ENCODE measurements around the gene ALAS1. TPM values are rescaled to one million over a fixed set of nuclear protein-coding genes. Genes with fewer than 3 reads are reported as not detected.
A peak's percentile ranks its signal among the peaks of the same experiment; 100 is the strongest.

ALAS1 gene
- total and polyA plus RNA-seq, 2 of the 13 experiments (the other 11 are each of a cell fraction or from before 2014, with no cell fraction given), result 36.0 to 43.2 TPM

GRCh38 chr3:52220380-52221026 lies 22.5 kb downstream of the ALAS1 start (continued):
- TF ChIP-seq, protein P1, sequence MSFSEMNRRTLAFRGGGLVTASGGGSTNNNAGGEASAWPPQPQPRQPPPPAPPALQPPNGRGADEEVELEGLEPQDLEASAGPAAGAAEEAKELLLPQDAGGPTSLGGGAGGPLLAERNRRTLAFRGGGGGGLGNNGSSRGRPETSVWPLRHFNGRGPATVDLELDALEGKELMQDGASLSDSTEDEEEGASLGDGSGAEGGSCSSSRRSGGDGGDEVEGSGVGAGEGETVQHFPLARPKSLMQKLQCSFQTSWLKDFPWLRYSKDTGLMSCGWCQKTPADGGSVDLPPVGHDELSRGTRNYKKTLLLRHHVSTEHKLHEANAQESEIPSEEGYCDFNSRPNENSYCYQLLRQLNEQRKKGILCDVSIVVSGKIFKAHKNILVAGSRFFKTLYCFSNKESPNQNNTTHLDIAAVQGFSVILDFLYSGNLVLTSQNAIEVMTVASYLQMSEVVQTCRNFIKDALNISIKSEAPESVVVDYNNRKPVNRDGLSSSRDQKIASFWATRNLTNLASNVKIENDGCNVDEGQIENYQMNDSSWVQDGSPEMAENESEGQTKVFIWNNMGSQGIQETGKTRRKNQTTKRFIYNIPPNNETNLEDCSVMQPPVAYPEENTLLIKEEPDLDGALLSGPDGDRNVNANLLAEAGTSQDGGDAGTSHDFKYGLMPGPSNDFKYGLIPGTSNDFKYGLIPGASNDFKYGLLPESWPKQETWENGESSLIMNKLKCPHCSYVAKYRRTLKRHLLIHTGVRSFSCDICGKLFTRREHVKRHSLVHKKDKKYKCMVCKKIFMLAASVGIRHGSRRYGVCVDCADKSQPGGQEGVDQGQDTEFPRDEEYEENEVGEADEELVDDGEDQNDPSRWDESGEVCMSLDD (CRISPR knock-in tag; IDR thresholded peaks at IDR 0.05; ENCODE audit: borderline replicate concordance), result no peak
- no peak for TF ChIP-seq CREBL2 (CRISPR knock-in tag; IDR thresholded peaks at IDR 0.05; ENCODE audit: borderline replicate concordance)
- TF ChIP-seq ERF (CRISPR knock-in tag; IDR thresholded peaks at IDR 0.05), result 0 out of 2 replicates have a peak, but pooled peaks have one; percentile 24
- TF ChIP-seq MAFK (conservative IDR thresholded peaks at IDR 0.05 in 1 of 2, IDR thresholded peaks at IDR 0.05 in 1 of 2; ENCODE audit: low read length in 2 of 2), result no peak
- TF ChIP-seq REL (CRISPR knock-in tag; conservative IDR thresholded peaks at IDR 0.05), result no peak
- no peak for TF ChIP-seq FUBP1 (CRISPR knock-in tag; IDR thresholded peaks at IDR 0.05; ENCODE audit: borderline replicate concordance)
- TF ChIP-seq ZNF143 (CRISPR knock-in tag; IDR thresholded peaks at IDR 0.05), result no peak
- TF ChIP-seq TEAD2 (CRISPR knock-in tag; IDR thresholded peaks at IDR 0.05), result no peak
- no peak for TF ChIP-seq ARNT2 (CRISPR knock-in tag; IDR thresholded peaks at IDR 0.05; ENCODE audit: low read depth)
- no peak for TF ChIP-seq ZEB1 (IDR thresholded peaks at IDR 0.05; ENCODE audit: insufficient replicate concordance, low read depth)
- no peak for TF ChIP-seq HNF4G (IDR thresholded peaks at IDR 0.05; ENCODE audit: borderline replicate concordance, low read depth, low read length)
- no peak for TF ChIP-seq HNF4G (CRISPR knock-in tag; IDR thresholded peaks at IDR 0.05; ENCODE audit: borderline replicate concordance, low read depth)
- peak; percentile 42 for TF ChIP-seq SALL1 (CRISPR knock-in tag; IDR thresholded peaks at IDR 0.05)
- no peak for TF ChIP-seq GTF3A (CRISPR knock-in tag; conservative IDR thresholded peaks at IDR 0.05)
- TF ChIP-seq ZBTB34 (CRISPR knock-in tag; IDR thresholded peaks at IDR 0.05), result no peak
- 0 out of 2 replicates have a peak, but pooled peaks have one; percentile 20 for TF ChIP-seq HOMEZ (CRISPR knock-in tag; IDR thresholded peaks at IDR 0.05; ENCODE audit: low read depth)
- TF ChIP-seq PAX8 (CRISPR knock-in tag; IDR thresholded peaks at IDR 0.05; ENCODE audit: borderline replicate concordance), result no peak
- TF ChIP-seq SSRP1 (CRISPR knock-in tag; IDR thresholded peaks at IDR 0.05), result no peak
- TF ChIP-seq ZNF354B (CRISPR knock-in tag; IDR thresholded peaks at IDR 0.05), result no peak
- TF ChIP-seq ZNF12 (CRISPR knock-in tag; IDR thresholded peaks at IDR 0.05), result no peak
- TF ChIP-seq PAWR (CRISPR knock-in tag; IDR thresholded peaks at IDR 0.05; ENCODE audit: borderline replicate concordance), result no peak
- no peak for TF ChIP-seq NCOA5 (CRISPR knock-in tag; IDR thresholded peaks at IDR 0.05)
- no peak; the same call in 1 of the 2 replicates for TF ChIP-seq NR2C2 (CRISPR knock-in tag; IDR thresholded peaks at IDR 0.05; ENCODE audit: borderline replicate concordance)

All from HepG2 (cell line).